ENCODE measurements around the gene CSTPP1. TPM values are rescaled to one million over a fixed set of nuclear protein-coding genes. Genes with fewer than 3 reads are reported as not detected.
"Not testable (repeated sequence)": the region's sequence is repeated elsewhere in the genome, so short reads cannot be mapped to it uniquely, and the experiment has no call there.

The CSTPP1 gene
- total RNA-seq, 3 donors from 2014 or later: 12.9 to 15.0 (median 14.3) TPM

DNA sequence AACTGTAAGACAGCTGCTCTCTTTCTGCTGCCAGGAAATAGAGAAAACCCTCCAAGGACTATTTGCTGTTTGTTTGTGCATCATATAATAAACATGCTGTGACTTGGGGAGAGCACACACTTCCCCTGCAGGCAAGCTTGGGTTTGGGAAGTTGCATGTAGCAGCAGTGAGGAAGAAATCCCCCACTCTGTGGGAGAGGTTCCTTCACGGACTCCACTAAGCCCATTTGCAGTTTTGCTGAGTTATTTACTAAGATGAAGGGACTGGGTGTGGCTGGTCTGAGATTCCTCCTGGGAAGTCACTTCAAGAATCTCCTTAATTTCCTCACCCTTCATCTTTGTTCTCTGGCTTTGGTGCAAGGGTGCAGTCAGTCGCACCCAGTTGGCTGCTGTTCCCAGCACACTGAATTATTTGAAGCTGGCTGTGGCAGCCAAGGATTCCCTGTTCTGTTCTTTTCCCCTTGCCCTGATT lies 135.3 kb downstream of the CSTPP1 start:
- ATAC-seq (no peak), DNase-seq (no peak)
- Mint-ChIP-seq H3K4me1 (ENCODE audit: low read depth) (no peaks in the 10 kb centered on the region), H3K4me3 (no peak overlapping the region), H3K27me3 (ENCODE audit: low read depth) (no peaks in the 10 kb centered on the region), H3K9me3 (no peaks in the 10 kb centered on the region), H3K36me3 (ENCODE audit: insufficient read depth) (peaks cover 6% of the 10 kb centered on the region)

DNA sequence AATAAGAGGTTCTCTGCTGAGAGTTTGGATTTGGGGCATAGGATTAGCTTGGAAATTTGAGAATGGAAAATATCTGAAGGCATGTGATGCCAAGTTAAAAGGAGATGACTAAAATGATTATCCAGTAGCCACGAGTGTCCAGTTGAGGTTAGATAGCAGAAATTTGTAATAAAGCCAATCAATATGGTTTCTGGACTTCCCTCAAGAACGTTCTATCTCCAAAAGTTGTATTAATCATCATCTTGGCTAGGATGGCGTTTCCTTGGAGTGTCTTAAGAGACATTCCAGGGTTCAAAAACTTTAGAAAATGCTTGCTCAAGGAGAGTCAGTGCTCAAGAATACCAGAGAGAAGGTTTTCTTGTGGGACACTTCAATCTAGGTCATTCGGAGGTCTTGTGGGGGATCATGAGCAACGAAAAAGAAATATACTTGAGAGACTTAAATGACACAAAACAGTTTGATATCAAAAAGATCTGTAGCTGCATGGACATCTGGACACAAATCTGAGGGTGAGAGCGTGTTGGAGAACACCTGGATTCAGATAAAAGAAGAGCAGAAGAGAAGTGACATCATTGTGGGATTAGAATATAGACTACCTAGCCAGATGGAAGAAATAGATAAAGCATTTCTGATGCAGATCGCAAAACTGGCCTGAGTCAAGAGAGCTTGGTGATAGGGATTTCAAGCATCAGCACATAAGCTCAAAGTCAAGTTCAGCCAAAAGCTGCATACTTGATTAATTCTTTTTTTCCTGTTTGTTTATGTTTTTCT lies 142.4 kb downstream of the CSTPP1 start:
- peaks cover 2% of the 10 kb centered on the region for H3K36me3 Mint-ChIP-seq (ENCODE audit: insufficient read depth)
- ATAC-seq (no peak), DNase-seq (no peak)
- no peak overlapping the region for H3K4me3 Mint-ChIP-seq
- H3K9me3 Mint-ChIP-seq: no peaks in the 10 kb centered on the region
- H3K27me3 Mint-ChIP-seq (ENCODE audit: low read depth): no peaks in the 10 kb centered on the region
- no peaks in the 10 kb centered on the region for H3K4me1 Mint-ChIP-seq (ENCODE audit: low read depth)

DNA sequence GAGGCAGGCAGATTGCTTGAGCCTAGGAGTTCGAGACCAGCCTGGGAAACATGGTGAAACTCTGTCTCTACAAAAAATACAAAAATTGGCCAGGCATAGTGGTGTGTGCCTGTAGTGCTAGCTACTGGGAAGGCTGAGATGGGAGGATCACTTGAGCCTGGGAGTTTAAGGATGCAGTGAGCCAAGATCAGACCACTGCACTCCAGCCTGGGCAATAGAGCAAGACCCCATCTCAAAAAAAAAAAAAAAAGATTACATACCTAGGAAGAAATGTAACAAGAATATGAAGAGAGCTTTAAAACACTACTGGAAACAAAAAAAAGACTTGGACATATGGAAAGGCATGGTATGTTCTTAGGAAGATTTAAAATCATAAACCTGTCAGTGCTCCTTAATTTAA lies 144.2 kb downstream of the CSTPP1 start:
- not testable (repeated sequence) for ATAC-seq; H3K36me3 Mint-ChIP-seq (ENCODE audit: insufficient read depth); DNase-seq; H3K4me1 Mint-ChIP-seq (ENCODE audit: low read depth); H3K9me3 Mint-ChIP-seq; H3K27me3 Mint-ChIP-seq (ENCODE audit: low read depth); H3K4me3 Mint-ChIP-seq

DNA sequence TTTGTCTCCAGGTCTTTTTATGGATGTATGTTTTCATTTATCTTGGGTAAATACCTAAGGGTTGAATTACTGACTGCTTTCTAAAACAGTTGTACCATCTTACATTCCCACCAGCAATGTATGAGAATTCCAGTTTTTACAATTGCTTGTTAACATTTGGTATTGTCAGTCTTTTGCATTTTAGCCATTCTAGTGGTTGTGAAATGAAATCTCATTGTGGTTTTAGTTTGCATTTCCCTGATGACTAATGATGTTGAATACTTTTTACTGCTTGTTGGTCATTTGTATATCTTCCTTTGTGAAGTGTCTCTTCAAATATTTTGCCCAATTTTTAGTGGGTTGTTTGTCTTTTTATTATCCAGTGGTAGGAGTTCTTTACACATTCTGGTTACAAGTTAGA lies 147.4 kb downstream of the CSTPP1 start:
- DNase-seq: no peak
- Mint-ChIP-seq H3K27me3 (ENCODE audit: low read depth) (no peaks in the 10 kb centered on the region), H3K36me3 (ENCODE audit: insufficient read depth) (no peaks in the 10 kb centered on the region), H3K4me3 (no peak overlapping the region), H3K4me1 (ENCODE audit: low read depth) (no peaks in the 10 kb centered on the region), H3K9me3 (no peaks in the 10 kb centered on the region)
- ATAC-seq: no peak

DNA sequence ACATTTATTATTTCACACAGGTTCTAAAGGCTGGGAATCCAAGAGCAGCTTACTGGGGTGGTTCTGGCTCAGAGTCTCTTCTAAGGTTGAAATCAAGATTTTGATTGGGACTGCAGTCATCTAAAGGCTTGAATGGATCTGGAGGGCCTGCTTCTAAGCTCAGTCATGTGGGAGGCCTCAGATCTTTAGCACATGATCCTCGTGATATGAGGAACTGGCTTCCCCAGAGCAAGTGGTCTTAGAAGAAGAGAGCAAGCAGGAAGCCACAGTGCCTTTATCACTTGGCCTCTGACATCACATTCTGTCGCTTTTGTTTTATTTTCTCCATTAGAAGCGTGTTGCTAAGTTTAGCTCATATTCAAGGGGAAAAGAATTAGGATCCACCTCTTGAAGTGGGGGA lies 151.2 kb downstream of the CSTPP1 start:
- no peaks in the 10 kb centered on the region for H3K9me3 Mint-ChIP-seq
- no peak for DNase-seq
- H3K4me3 Mint-ChIP-seq: no peak overlapping the region
- H3K27me3 Mint-ChIP-seq (ENCODE audit: low read depth): no peaks in the 10 kb centered on the region
- no peak for ATAC-seq
- H3K36me3 Mint-ChIP-seq (ENCODE audit: insufficient read depth): no peaks in the 10 kb centered on the region
- H3K4me1 Mint-ChIP-seq (ENCODE audit: low read depth): no peaks in the 10 kb centered on the region

DNA sequence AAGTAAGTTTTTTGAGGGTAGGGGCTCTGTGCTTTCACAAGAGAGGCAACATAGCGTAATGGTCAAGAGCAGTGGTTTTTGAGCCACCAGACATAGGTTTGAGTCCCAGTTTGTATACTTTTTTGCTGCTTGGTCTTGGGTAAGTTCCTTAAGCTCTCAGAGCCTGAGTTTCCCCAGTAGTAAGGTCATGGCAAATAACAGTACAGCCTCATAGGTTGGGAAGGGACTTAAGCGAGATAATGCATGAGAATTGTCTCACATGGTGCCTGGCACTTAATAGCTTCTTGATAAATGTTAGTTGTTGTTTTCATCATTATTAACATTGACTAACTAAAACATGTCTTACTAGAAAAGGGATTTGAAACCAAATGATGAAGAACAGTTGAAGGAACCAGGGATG lies 157.0 kb downstream of the CSTPP1 start:
- DNase-seq: no peak
- no peak overlapping the region for H3K4me3 Mint-ChIP-seq

DNA sequence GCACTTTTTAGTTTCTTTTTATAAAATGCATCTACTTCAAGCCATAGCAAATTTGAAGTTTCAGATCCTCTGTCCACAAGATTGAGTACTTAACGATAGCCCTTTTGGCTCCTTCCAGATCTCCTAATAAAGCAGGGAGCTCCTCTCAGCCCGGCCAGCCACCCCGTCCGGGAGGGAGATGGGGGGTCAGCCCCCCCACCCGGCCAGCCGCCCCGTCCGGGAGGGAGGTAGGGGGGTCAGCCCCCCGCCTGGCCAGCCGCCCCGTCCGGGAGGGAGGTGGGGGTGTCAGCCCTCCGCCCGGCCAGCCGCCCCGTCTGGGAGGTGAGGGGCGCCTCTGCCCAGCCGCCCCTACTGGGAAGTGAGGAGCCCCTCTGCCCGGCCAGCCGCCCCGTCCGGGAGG lies 160.3 kb downstream of the CSTPP1 start:
- H3K9me3 Mint-ChIP-seq; H3K4me3 Mint-ChIP-seq; H3K27me3 Mint-ChIP-seq (ENCODE audit: low read depth); DNase-seq; H3K4me1 Mint-ChIP-seq (ENCODE audit: low read depth); ATAC-seq; H3K36me3 Mint-ChIP-seq (ENCODE audit: insufficient read depth): not testable (repeated sequence)

More for the DNA sequence above, 157.0 kb downstream of the CSTPP1 start:
- Mint-ChIP-seq H3K36me3 (ENCODE audit: insufficient read depth) (no peaks in the 10 kb centered on the region), H3K9me3 (no peaks in the 10 kb centered on the region), H3K4me1 (ENCODE audit: low read depth) (no peaks in the 10 kb centered on the region), H3K27me3 (ENCODE audit: low read depth) (no peaks in the 10 kb centered on the region)
- ATAC-seq: no peak

DNA sequence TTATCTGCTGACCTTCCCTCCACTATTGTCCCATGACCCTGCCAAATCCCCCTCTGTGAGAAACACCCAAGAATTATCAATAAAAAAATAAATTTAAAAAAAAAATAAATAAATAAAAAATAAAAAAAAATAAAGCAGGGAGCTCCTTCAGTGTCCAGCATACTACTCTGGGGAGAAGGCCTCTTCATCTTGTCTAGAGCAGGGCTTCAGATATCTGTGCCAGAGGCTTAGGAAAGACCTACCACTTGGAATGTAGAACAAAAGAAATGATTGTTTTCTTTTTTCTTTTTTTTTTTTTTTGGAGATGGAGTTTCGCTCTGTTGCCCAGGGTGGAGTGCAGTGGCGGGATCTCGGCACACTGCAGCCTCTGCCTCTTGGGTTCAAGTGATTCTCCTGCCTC lies 161.7 kb downstream of the CSTPP1 start:
- not testable (repeated sequence) for ATAC-seq; H3K36me3 Mint-ChIP-seq (ENCODE audit: insufficient read depth); H3K9me3 Mint-ChIP-seq; H3K27me3 Mint-ChIP-seq (ENCODE audit: low read depth); H3K4me3 Mint-ChIP-seq; DNase-seq; H3K4me1 Mint-ChIP-seq (ENCODE audit: low read depth)

DNA sequence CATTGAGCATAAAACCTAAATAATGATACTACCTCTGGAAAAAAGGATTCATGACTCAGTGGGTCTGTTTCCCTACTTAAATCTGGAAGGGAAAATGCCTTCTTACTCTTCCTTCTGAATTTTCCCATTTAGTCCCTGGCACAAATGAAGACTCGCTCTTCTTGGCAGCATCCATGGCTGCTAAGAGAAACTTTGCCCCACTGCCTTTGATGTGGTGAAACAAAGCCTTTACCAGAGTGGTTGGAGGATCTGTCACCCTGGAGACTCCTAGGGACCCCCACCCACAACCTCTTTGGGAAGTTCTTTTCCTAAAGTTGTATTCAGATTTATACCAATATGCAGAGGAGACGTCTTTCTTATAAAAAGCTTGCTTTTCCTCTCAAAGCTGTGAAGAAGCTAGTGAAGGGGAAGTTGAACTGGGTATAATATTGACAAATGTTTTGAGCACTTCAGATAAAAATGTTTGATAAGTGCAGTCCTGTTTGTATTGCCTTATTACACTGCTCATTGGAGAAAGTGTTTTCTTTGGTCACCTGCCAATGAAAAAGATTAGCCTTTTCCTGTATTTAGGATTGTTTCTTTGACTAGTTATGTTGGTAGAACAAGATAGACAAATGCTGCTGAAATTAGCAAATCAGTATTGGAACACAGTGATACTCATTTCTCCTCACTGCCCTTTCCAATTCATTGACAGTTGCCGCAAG lies 162.8 kb downstream of the CSTPP1 start:
- Mint-ChIP-seq H3K36me3 (ENCODE audit: insufficient read depth) (peaks cover 4% of the 10 kb centered on the region), H3K4me3 (no peak overlapping the region), H3K27me3 (ENCODE audit: low read depth) (no peaks in the 10 kb centered on the region), H3K9me3 (no peaks in the 10 kb centered on the region), H3K4me1 (ENCODE audit: low read depth) (peaks cover 2% of the 10 kb centered on the region)
- ATAC-seq (no peak), DNase-seq (no peak)

DNA sequence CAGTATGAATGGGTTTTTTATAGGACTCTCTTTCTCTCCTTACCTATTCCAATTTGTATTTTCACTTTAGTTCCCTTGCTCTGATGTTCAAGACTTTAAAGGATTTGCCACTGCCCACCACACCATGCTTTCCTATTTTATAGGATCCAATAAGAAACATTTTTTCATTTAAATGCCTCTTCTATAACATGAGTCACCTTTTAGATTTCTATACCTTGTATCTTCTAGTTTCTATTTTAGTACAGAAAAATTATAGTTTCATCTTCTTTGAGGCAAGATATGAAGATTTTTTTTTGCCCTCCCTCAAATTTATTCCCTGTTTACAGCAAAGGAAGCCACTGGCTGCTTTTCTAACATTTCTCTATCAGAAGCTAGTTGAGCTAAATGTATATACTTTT lies 163.4 kb downstream of the CSTPP1 start:
- Mint-ChIP-seq H3K36me3 (ENCODE audit: insufficient read depth) (peaks cover 4% of the 10 kb centered on the region), H3K27me3 (ENCODE audit: low read depth) (no peaks in the 10 kb centered on the region), H3K9me3 (no peaks in the 10 kb centered on the region), H3K4me3 (no peak overlapping the region), H3K4me1 (ENCODE audit: low read depth) (peaks cover 2% of the 10 kb centered on the region)
- DNase-seq: no peak
- ATAC-seq: no peak

DNA sequence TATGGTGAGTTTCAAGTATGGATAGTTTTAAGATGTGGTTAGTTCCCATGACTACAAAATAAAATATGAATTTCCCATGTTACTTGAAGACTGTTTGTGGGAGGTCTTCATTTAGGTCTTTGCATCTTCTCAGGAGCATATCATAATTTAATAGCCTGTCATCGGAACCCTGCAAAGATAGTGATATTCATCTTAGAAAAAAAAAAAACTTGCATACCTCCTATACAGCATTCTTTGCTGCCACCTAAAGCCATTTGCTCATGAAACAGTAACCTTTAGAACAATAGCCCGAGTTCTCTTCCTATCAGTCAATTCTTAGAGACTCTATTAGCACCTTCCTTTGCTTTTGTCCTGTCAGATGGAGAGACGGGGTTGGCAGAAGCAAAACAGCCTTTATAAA lies 164.8 kb downstream of the CSTPP1 start:
- H3K4me3 Mint-ChIP-seq: no peak overlapping the region
- H3K36me3 Mint-ChIP-seq (ENCODE audit: insufficient read depth): peaks cover 4% of the 10 kb centered on the region
- no peaks in the 10 kb centered on the region for H3K27me3 Mint-ChIP-seq (ENCODE audit: low read depth)
- DNase-seq (no peak), ATAC-seq (no peak)
- no peaks in the 10 kb centered on the region for H3K9me3 Mint-ChIP-seq
- peaks cover 2% of the 10 kb centered on the region for H3K4me1 Mint-ChIP-seq (ENCODE audit: low read depth)

DNA sequence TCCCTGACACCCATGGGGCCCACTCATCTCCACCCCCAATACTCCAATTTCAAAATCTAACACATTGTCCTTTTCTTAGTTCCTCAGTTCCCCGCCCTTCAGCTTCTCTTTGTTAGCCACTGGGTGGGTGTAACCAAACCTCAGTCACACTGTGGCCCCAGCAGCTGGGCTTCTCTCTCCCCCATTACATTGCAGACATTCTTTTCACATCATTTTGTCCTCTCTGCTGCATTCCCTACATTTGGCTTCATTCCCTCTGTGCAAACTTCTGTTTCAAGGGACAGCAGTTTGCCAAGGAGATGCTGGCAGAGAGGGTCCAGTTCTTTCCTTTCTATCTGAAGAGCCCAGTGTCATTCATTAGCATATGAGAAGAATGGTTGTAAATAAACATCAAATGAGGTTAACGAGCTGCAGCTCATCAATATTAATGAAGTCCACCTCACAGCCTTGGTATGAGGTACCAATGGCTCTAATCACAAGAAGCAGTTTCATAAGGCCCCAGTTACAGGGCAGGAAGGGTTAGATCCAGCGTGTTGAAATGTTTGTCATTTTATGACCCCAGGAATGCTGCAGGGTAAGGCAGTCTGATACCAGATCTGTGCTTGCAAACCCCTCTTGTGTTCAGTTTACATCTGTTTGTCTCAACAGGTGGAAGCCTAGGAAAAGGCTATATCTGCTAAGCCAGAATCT lies 167.8 kb downstream of the CSTPP1 start:
- H3K27me3 Mint-ChIP-seq (ENCODE audit: low read depth): no peaks in the 10 kb centered on the region
- ATAC-seq (no peak), DNase-seq (no peak)
- H3K4me1 Mint-ChIP-seq (ENCODE audit: low read depth): peaks cover 2% of the 10 kb centered on the region
- no peaks in the 10 kb centered on the region for H3K9me3 Mint-ChIP-seq
- H3K4me3 Mint-ChIP-seq: no peak overlapping the region
- H3K36me3 Mint-ChIP-seq (ENCODE audit: insufficient read depth): peaks cover 7% of the 10 kb centered on the region

DNA sequence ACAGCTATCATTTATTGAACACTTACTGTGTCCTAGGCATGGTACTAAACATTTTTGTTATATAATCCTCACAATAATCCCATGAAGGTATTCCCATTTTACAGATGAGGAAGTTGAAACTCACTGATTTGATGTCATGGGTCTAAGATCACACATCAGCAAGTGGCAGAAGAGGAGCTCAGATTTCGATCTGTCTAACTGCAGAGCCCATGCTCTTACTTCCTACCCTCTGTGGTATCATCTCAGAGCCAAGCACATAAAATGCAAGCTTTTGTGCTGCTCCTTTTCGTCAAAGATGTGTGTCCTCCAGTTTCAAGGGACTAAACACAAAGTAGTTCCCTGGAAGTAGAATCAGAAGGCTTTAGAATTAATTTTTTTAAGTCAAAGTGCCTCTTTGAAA lies 169.0 kb downstream of the CSTPP1 start:
- peaks cover 9% of the 10 kb centered on the region for H3K36me3 Mint-ChIP-seq (ENCODE audit: insufficient read depth)
- no peaks in the 10 kb centered on the region for H3K4me1 Mint-ChIP-seq (ENCODE audit: low read depth)
- ATAC-seq (no peak), DNase-seq (no peak)
- H3K4me3 Mint-ChIP-seq: no peak overlapping the region
- H3K9me3 Mint-ChIP-seq: no peaks in the 10 kb centered on the region
- no peaks in the 10 kb centered on the region for H3K27me3 Mint-ChIP-seq (ENCODE audit: low read depth)

DNA sequence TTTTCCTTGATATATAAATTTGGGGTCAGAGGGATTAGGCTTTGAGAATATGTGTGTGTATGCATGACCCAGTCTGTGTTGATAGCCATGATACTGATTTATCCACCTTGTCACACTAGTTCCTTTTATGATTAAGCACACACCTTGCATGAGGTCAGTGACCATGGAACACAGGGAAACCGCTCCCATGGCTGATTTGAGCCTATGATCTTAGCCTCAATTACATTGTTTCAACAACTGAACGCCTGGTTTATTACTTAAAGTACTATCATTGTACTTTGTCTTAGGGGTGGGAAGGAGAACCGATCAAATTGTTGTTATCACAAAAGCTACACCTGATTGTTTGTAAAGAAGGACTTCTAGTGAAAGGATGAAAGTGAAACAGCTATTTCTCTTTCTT lies 169.4 kb downstream of the CSTPP1 start:
- Mint-ChIP-seq H3K27me3 (ENCODE audit: low read depth) (no peaks in the 10 kb centered on the region), H3K9me3 (no peaks in the 10 kb centered on the region), H3K4me1 (ENCODE audit: low read depth) (no peaks in the 10 kb centered on the region), H3K4me3 (no peak overlapping the region), H3K36me3 (ENCODE audit: insufficient read depth) (peaks cover 9% of the 10 kb centered on the region)
- DNase-seq (no peak), ATAC-seq (no peak)

Measured in activated T-cell treated with anti-CD3 and anti-CD28 coated beads, Interleukin-2, amount 50 U/mL, for 4 hours (primary cell).